BJ (cell line): Measurements from ENCODE around the gene CCDC148. TPM values are rescaled to one million over a fixed set of nuclear protein-coding genes. Genes with fewer than 3 reads are reported as not detected.

Experiments used
- CTCF ChIA-PET: fragments of 350-600 bp; formaldehyde crosslinking; extraction: SDS; loops from one replicate; lab custom pipeline; 2021; ENCODE audit warnings: antibody characterized with exemption, inconsistent platforms; lab: Yijun Ruan, JAX
- POLR2A ChIA-PET: fragments of 300-600 bp; sonication (Branson Sonifier 250); formaldehyde crosslinking; extraction: SDS; loops from one replicate; lab custom pipeline; 2021; ENCODE audit warnings: antibody characterized with exemption; lab: Charles Lee
- DNase-seq: peaks from one replicate; pipeline ENCODE4 v3.0.0-alpha.2; 2011; ENCODE audit warnings: low read depth
- H3K27me3 ChIP-seq: 2 replicates; pipeline ENCODE4 v1.6.0; 2011; ENCODE audit warnings: low read length; ENCODE audit not compliant: control insufficient read depth, insufficient read depth
- H3K36me3 ChIP-seq: 2 replicates; pipeline ENCODE4 v1.5.1; 2011; ENCODE audit warnings: low read length; ENCODE audit not compliant: control insufficient read depth, insufficient read depth
- H3K4me3 ChIP-seq: 2 replicates; pipeline ENCODE4 v1.5.1; 2011; ENCODE audit warnings: low read depth, mild to moderate bottlenecking, control low read depth, low read length
- CTCF ChIP-seq: IDR thresholded peaks from 2 replicates; pipeline ENCODE4 v1.5.1; 2011; ENCODE audit warnings: low read depth, mild to moderate bottlenecking, control low read depth, inconsistent platforms, low read length, moderate library complexity; ENCODE audit not compliant: insufficient read depth
- polyA plus RNA-seq: library from polyadenylated mRNA; depleted of rRNA; stranded (reverse); fragments of >200 nt; gene quantifications from 2 replicates; pipeline ENCODE4 v1.2.3, GENCODE V29; 2011

Gene CCDC148
- polyA plus RNA-seq, 1 experiment = 0.75 TPM

- ChIA-PET CTCF (no interaction called here), POLR2A (no interaction called here)
- Histone ChIP-seq H3K4me3 (no peak overlapping the region), H3K36me3 (no peaks in the 10 kb centered on the region), H3K27me3 (no peaks in the 10 kb centered on the region)
- TF ChIP-seq CTCF = no peak
- no peak for DNase-seq
These were observed 256.5 kb downstream of the CCDC148 start for GRCh38 chr2:158199928-158200650.

- CTCF ChIA-PET = no interaction called here
- Histone ChIP-seq H3K36me3 (no peaks in the 10 kb centered on the region), H3K27me3 (no peaks in the 10 kb centered on the region), H3K4me3 (no peak overlapping the region)
- TF ChIP-seq CTCF = no peak
- no peak for DNase-seq
- POLR2A ChIA-PET = no interaction called here
These were observed 258.6 kb downstream of the CCDC148 start for GRCh38 chr2:158197940-158198339.

- DNase-seq = no peak
These were observed 262.3 kb downstream of the CCDC148 start for GRCh38 chr2:158194229-158194628.

GRCh38 chr2:158192515-158193443 lies 263.8 kb downstream of the CCDC148 start:
- no peak for DNase-seq
- no peak overlapping the region for H3K4me3 ChIP-seq
- ChIA-PET CTCF (interaction anchor here (2.3 kb wide), 1 partner anchor 13 kb away, joined by 9 read pairs; no protein-coding TSS in a partner anchor), POLR2A (no interaction called here)
- TF ChIP-seq CTCF = no peak
- H3K27me3 ChIP-seq = no peaks in the 10 kb centered on the region
- H3K36me3 ChIP-seq = no peaks in the 10 kb centered on the region

More at GRCh38 chr2:158194229-158194628, 262.3 kb downstream of the CCDC148 start:
- H3K4me3 ChIP-seq = no peak overlapping the region
- TF ChIP-seq CTCF = no peak
- POLR2A ChIA-PET = no interaction called here
- no peaks in the 10 kb centered on the region for H3K36me3 ChIP-seq
- no peaks in the 10 kb centered on the region for H3K27me3 ChIP-seq
- CTCF ChIA-PET = no interaction called here
